ENCODE data around the gene NLGN4X. TPM values are rescaled to one million over a fixed set of nuclear protein-coding genes. Genes with fewer than 3 reads are reported as not detected.

NLGN4X gene
- total RNA-seq, 6 donors from 2014 or later: 1.1 to 3.1 (median 2.3) TPM

- WGBS, 2 donors: 45 to 49% methylated on average over 5 of the region's 5 CpGs
- Histone ChIP-seq H3K9me3 (peaks cover 0 to 5% (median 0%) of the 10 kb centered on the region in 4 donors), H3K27me3 (no peaks in the 10 kb centered on the region), H3K4me3 (no peak overlapping the region), H3K36me3 (no peaks in the 10 kb centered on the region), H3K4me1 (no peaks in the 10 kb centered on the region), H3K27ac (no peak overlapping the region)
- no peak for TF ChIP-seq EP300 (IDR thresholded peaks at IDR 0.05)
- no peak for TF ChIP-seq CTCF (IDR thresholded peaks at IDR 0.05)
- no peak for TF ChIP-seq POLR2A (IDR thresholded peaks at IDR 0.05)
- TF ChIP-seq POLR2AphosphoS5 (IDR thresholded peaks at IDR 0.05): no peak
- ATAC-seq (ENCODE audit: low FRiP score in 2 of 2) (no peak), DNase-seq (no peak)
Observed at GRCh38 chrX:6095469-6095868, 133.2 kb downstream of the NLGN4X start.

- no peak for DNase-seq
Observed at GRCh38 chrX:6074532-6074931, 154.1 kb downstream of the NLGN4X start.

GRCh38 chrX:6071731-6072130, 156.9 kb downstream of the NLGN4X start:
- H3K27me3 ChIP-seq: no peaks in the 10 kb centered on the region
- 74 to 81% methylated on average over 3 to 5 of the region's 5 CpGs for WGBS, 2 donors
- DNase-seq (no peak), ATAC-seq (ENCODE audit: low FRiP score in 2 of 2) (no peak)
- no peak for TF ChIP-seq EP300 (IDR thresholded peaks at IDR 0.05)
- no peak for TF ChIP-seq POLR2AphosphoS5 (IDR thresholded peaks at IDR 0.05)
- no peak for TF ChIP-seq CTCF (IDR thresholded peaks at IDR 0.05)
- TF ChIP-seq POLR2A (IDR thresholded peaks at IDR 0.05): no peak
- H3K4me1 ChIP-seq: no peaks in the 10 kb centered on the region
- no peaks in the 10 kb centered on the region for H3K9me3 ChIP-seq
- H3K27ac ChIP-seq: no peak overlapping the region
- H3K4me3 ChIP-seq: no peak overlapping the region
- H3K36me3 ChIP-seq: no peaks in the 10 kb centered on the region

More at GRCh38 chrX:6074532-6074931, 154.1 kb downstream of the NLGN4X start:
- Histone ChIP-seq H3K4me3 (no peak overlapping the region), H3K27ac (no peak overlapping the region), H3K4me1 (no peaks in the 10 kb centered on the region), H3K36me3 (no peaks in the 10 kb centered on the region), H3K27me3 (no peaks in the 10 kb centered on the region), H3K9me3 (no peaks in the 10 kb centered on the region)
- 82 to 84% methylated on average over 2 to 3 of the region's 3 CpGs for WGBS, 2 donors
- no peak for ATAC-seq (ENCODE audit: low FRiP score in 2 of 2)
- no peak for TF ChIP-seq CTCF (IDR thresholded peaks at IDR 0.05)
- no peak for TF ChIP-seq EP300 (IDR thresholded peaks at IDR 0.05)
- TF ChIP-seq POLR2A (IDR thresholded peaks at IDR 0.05): no peak
- no peak for TF ChIP-seq POLR2AphosphoS5 (IDR thresholded peaks at IDR 0.05)

GRCh38 chrX:6067600-6067999, 161.1 kb downstream of the NLGN4X start:
- H3K9me3 ChIP-seq: no peaks in the 10 kb centered on the region
- H3K4me1 ChIP-seq: no peaks in the 10 kb centered on the region
- 65 to 82% methylated on average over 1 of the region's 1 CpG for WGBS, 2 donors
- no peak for TF ChIP-seq POLR2A (IDR thresholded peaks at IDR 0.05)
- no peak for TF ChIP-seq CTCF (IDR thresholded peaks at IDR 0.05)
- no peak for TF ChIP-seq EP300 (IDR thresholded peaks at IDR 0.05)
- TF ChIP-seq POLR2AphosphoS5 (IDR thresholded peaks at IDR 0.05): no peak
- ATAC-seq (ENCODE audit: low FRiP score in 2 of 2) (no peak), DNase-seq (no peak)
- H3K36me3 ChIP-seq: no peaks in the 10 kb centered on the region
- no peaks in the 10 kb centered on the region for H3K27me3 ChIP-seq
- no peak overlapping the region for H3K4me3 ChIP-seq
- H3K27ac ChIP-seq: no peak overlapping the region

GRCh38 chrX:6053141-6053540, 175.5 kb downstream of the NLGN4X start:
- ATAC-seq (ENCODE audit: low FRiP score in 2 of 2) (no peak), DNase-seq (no peak)
- no peak overlapping the region for H3K27ac ChIP-seq
- no peaks in the 10 kb centered on the region for H3K36me3 ChIP-seq
- no peaks in the 10 kb centered on the region for H3K27me3 ChIP-seq
- 69% methylated on average over 6 of the region's 6 CpGs; no CpG with 5 or more reads in 1 of the 2 donors for WGBS, 2 donors
- TF ChIP-seq POLR2A (IDR thresholded peaks at IDR 0.05) (no peak), CTCF (IDR thresholded peaks at IDR 0.05) (no peak), POLR2AphosphoS5 (IDR thresholded peaks at IDR 0.05) (no peak), EP300 (IDR thresholded peaks at IDR 0.05) (no peak)
- H3K4me3 ChIP-seq: no peak overlapping the region
- H3K9me3 ChIP-seq: no peaks in the 10 kb centered on the region
- no peaks in the 10 kb centered on the region for H3K4me1 ChIP-seq

All from upper lobe of left lung (tissue), 6 donors.